ENCODE results near the gene POP7.

POP7 gene

DNA sequence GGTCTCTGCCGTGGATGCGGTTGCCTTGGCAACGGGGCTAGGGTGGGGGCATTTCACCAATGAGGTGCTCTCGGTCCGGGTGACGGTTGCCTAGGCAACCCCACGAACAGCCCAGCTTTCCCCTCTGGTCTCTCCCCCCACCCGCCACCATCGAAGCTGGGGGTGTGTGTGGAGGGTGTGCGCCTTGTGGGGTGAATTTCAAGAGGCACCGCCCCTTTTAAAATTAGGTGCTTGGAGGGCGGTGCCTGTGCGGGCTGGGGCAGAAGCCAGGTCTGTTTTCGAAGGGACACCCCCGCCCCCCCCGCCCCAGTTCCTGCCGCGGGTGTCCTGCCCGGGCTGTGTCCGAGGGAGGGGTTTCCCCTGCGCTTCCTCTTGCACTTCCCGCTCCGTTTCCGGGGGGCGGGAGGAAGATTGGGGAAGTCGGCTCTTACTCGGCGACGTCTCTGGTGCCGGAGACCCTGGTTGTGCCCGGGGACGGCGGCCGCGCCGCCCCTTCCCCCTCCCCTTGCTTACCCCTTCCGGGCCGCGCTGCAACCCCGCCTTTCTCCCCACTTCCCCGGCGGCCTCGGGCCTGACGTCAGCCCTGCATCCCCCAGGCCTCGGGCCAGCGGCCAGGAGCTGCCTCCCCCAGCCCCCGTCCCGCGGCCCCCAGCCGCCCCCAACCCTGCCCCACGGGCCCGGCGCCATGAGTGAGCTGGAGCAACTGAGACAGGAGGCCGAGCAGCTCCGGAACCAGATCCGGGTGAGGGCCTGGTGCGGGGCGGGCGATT lies 30.2 kb upstream of the POP7 start:
- peak overlapping the region; percentile 88 for H3K4me3 Mint-ChIP-seq
- H3K36me3 Mint-ChIP-seq, result no peaks in the 10 kb centered on the region
- H3K9me3 Mint-ChIP-seq (ENCODE audit: low read depth), result no peaks in the 10 kb centered on the region
- peak overlapping the region; percentile 75 for H3K27ac Mint-ChIP-seq
- H3K4me1 Mint-ChIP-seq (ENCODE audit: low read depth), result peaks cover 23% of the 10 kb centered on the region
- H3K27me3 Mint-ChIP-seq, result no peaks in the 10 kb centered on the region

DNA sequence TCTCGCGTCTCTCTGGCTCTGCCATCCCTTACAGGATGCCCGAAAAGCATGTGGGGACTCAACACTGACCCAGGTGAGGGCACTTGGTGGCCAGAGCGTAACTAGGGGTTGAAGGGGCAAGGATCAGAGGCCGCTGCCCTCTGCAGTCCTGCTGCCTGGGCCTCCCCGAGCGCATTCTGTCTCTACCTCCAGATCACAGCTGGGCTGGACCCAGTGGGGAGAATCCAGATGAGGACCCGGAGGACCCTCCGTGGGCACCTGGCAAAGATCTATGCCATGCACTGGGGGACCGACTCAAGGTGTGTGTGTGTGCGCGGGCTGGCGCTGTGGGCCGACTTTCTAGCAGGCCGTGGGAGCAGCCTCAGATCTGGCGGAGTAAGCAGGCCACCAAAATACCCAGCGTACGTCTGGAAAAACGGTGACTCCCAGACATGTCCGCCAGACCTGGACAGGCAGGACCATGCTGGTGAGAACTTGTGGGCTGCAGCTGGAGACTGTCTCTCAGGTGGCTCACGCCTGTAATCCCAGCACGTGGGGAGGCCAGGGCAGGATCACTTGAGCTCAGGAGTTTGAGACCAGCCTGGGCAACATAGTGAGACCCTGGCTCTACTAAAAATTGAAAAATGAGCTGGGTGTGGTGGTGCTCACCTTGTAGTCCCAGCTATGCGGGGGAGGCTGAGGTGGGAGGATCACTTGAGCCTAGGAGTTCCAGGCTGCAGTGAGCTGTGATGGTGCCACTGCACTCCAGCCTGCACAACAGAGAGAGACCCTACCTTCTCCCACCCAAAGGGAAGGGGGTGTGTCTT lies 29.2 kb upstream of the POP7 start:
- Mint-ChIP-seq H3K4me1 (ENCODE audit: low read depth) (peaks cover 30% of the 10 kb centered on the region), H3K4me3 (peak overlapping the region; percentile 88), H3K27me3 (no peaks in the 10 kb centered on the region), H3K9me3 (ENCODE audit: low read depth) (no peaks in the 10 kb centered on the region), H3K27ac (peak overlapping the region; percentile 85), H3K36me3 (no peaks in the 10 kb centered on the region)

GRCh38 chr7:100677308-100678267 lies 28.3 kb upstream of the POP7 start:
- Mint-ChIP-seq H3K4me3 (peak overlapping the region; percentile 77), H3K27ac (peak overlapping the region; percentile 91), H3K36me3 (no peaks in the 10 kb centered on the region), H3K4me1 (ENCODE audit: low read depth) (peaks cover 31% of the 10 kb centered on the region), H3K9me3 (ENCODE audit: low read depth) (no peaks in the 10 kb centered on the region), H3K27me3 (no peaks in the 10 kb centered on the region)

DNA sequence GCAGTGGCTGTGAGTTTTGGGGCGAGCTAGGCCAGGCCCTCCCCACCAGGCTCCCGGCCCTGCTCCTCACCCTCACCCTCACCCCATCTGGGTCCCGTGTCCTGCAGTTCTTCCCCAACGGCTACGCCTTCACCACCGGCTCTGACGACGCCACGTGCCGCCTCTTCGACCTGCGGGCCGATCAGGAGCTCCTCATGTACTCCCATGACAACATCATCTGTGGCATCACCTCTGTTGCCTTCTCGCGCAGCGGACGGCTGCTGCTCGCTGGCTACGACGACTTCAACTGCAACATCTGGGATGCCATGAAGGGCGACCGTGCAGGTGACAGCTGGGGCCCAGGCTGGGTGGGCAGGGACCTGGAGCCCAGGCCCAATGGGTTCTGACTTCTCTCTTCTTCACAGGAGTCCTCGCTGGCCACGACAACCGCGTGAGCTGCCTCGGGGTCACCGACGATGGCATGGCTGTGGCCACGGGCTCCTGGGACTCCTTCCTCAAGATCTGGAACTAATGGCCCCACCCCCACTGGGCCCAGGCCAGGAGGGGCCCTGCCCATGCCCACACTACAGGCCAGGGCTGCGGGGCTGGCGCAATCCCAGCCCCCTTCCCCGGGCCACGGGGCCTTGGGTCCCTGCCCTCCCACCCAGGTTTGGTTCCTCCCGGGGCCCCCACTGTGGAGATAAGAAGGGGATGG lies 27.5 kb upstream of the POP7 start:
- no peaks in the 10 kb centered on the region for H3K36me3 Mint-ChIP-seq
- H3K27me3 Mint-ChIP-seq, result no peaks in the 10 kb centered on the region
- H3K27ac Mint-ChIP-seq, result peak overlapping the region; percentile 54
- H3K4me3 Mint-ChIP-seq, result peak overlapping the region; percentile 35
- H3K9me3 Mint-ChIP-seq (ENCODE audit: low read depth), result no peaks in the 10 kb centered on the region
- peaks cover 33% of the 10 kb centered on the region for H3K4me1 Mint-ChIP-seq (ENCODE audit: low read depth)

- Mint-ChIP-seq H3K27me3 (no peaks in the 10 kb centered on the region), H3K4me1 (ENCODE audit: low read depth) (peaks cover 33% of the 10 kb centered on the region), H3K36me3 (no peaks in the 10 kb centered on the region), H3K9me3 (ENCODE audit: low read depth) (no peaks in the 10 kb centered on the region), H3K4me3 (no peak overlapping the region), H3K27ac (peak overlapping the region; percentile 54)
Measured at GRCh38 chr7:100679129-100679926, 26.6 kb upstream of the POP7 start.

DNA sequence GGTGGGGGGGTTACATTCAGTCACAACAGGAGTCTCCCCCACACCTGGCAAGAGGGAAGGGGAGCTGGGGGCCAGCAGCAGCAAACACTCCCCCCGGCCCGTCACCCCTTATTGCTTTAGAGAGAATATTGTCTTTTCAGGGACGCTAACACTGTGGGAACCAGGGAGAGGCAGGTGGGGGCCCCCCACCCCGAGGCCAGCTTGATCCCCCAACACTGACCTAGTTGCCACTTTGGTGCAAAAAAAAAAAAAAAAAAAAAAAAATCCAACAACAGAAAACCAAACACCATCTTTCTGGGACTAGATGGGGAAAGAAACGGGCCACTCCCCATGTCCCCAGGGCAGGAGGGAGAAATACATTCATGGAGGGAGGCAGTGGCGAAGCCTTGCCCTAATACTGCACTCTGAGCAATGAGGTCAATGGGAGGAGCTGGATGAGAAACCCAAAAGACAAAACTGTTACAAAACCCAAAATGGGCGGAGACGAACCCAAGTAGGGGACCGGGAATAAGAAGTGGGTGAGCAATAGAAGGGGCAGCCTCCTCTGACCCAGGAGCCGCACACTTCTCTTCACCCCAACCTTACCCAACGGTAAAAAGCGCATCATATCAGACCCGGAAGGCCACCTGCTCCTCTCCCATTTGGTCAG lies 25.9 kb upstream of the POP7 start:
- H3K36me3 Mint-ChIP-seq, result no peaks in the 10 kb centered on the region
- peaks cover 33% of the 10 kb centered on the region for H3K4me1 Mint-ChIP-seq (ENCODE audit: low read depth)
- peak overlapping the region; percentile 34 for H3K27ac Mint-ChIP-seq
- H3K27me3 Mint-ChIP-seq, result no peaks in the 10 kb centered on the region
- no peaks in the 10 kb centered on the region for H3K9me3 Mint-ChIP-seq (ENCODE audit: low read depth)
- H3K4me3 Mint-ChIP-seq, result peak overlapping the region; percentile 28

DNA sequence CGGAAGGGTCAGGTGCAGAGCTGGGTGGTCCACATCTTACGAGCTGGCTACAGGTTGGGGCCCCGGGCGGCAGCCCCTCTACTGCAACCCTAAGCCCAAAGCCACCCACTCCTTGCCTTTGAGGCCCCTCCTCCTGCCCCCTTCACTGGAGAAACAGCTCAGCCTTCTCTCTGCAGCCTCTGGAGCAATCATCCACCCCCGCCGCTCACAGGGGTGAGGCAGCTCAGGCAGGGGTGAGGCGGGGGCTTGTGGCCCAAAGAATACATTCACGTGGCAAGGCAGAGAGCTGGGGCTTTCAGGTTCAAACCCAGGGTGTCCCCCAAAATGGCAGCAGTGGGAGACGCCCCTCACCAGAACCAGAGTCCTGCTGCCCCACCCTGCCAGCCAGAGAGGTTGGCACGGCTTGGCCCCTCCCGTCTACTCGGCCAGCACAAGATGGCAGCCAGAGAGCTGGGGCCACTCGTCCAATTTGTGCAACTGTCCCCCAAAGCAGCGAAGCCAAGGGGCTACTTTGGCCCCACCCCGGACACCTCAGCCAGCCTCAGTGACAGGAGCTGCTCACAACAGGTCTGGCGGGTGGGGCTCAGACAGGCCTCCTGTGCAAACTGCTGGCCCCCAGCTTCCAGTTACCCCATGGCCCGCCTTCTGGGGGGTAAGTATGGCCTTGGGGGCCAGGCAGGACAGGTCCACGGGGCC lies 25.2 kb upstream of the POP7 start:
- H3K27ac Mint-ChIP-seq, result no peak overlapping the region
- no peaks in the 10 kb centered on the region for H3K27me3 Mint-ChIP-seq
- no peaks in the 10 kb centered on the region for H3K36me3 Mint-ChIP-seq
- no peak overlapping the region for H3K4me3 Mint-ChIP-seq
- peaks cover 33% of the 10 kb centered on the region for H3K4me1 Mint-ChIP-seq (ENCODE audit: low read depth)
- H3K9me3 Mint-ChIP-seq (ENCODE audit: low read depth), result no peaks in the 10 kb centered on the region

DNA sequence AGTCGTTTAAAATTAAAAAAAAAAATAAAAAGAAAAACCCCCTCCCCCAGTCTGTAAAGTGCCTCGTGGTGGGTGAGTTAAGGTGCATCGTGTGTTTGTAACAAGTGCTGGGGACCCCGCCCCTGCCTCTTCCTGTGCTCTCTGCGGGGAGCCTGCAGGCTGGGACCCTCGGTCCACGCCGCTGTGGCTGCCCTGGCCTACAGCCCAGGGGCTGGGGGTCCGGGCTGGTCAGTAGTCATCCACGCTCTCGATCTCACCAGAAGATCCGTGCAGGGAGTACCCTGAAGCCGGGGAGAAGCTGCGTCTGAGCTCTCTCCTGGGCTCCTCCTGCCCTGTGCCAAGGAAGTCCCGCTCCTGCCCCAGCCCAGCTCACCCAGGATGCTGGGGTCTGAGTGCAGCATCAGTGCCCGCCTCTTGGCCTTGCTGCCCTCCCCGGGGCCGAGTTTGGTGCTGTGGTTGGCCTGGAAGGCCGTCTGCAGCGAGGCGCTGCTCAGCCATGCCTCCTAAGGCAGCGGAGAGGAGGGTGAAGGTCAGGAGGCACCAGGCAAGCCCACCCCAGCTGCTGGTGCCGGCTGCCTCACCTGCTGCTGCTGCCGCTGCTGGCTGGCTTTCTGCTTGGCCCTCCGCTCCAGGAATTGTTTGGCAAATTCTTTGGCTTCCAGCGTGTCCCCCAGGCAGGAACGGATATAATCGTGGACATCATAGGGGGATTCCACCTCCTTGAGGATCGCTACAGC lies 24.3 kb upstream of the POP7 start:
- no peaks in the 10 kb centered on the region for H3K9me3 Mint-ChIP-seq (ENCODE audit: low read depth)
- no peaks in the 10 kb centered on the region for H3K36me3 Mint-ChIP-seq
- peaks cover 29% of the 10 kb centered on the region for H3K4me1 Mint-ChIP-seq (ENCODE audit: low read depth)
- H3K4me3 Mint-ChIP-seq, result no peak overlapping the region
- no peaks in the 10 kb centered on the region for H3K27me3 Mint-ChIP-seq
- no peak overlapping the region for H3K27ac Mint-ChIP-seq

DNA sequence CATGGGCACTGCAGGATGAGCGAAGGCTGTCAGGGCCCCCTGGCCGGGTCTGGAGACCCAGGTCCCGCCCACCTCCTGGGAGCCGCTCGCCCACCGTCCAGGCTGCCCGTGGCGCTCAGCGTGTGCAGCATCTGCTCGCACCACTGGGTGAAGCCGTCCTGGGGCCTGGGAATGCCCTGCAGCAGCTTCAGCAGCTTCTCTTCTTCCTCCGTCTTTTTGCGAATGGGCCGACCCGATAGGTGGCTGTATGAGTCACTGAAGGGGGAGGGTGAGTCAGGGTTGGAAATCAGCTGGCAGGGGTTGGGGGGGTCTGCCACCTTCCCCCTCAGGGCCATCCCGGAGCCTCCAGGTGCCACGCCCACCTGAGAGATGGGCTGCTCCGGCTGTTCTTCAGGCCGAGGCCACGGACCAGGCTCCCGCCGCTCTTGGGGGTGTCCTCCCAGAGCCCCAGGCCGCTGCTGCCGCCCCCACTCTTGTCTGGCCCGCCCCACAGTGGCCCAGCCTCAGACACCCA lies 23.6 kb upstream of the POP7 start:
- H3K9me3 Mint-ChIP-seq (ENCODE audit: low read depth), result no peaks in the 10 kb centered on the region
- H3K27ac Mint-ChIP-seq, result no peak overlapping the region
- peaks cover 25% of the 10 kb centered on the region for H3K4me1 Mint-ChIP-seq (ENCODE audit: low read depth)
- no peaks in the 10 kb centered on the region for H3K27me3 Mint-ChIP-seq
- H3K36me3 Mint-ChIP-seq, result no peaks in the 10 kb centered on the region
- no peak overlapping the region for H3K4me3 Mint-ChIP-seq

DNA sequence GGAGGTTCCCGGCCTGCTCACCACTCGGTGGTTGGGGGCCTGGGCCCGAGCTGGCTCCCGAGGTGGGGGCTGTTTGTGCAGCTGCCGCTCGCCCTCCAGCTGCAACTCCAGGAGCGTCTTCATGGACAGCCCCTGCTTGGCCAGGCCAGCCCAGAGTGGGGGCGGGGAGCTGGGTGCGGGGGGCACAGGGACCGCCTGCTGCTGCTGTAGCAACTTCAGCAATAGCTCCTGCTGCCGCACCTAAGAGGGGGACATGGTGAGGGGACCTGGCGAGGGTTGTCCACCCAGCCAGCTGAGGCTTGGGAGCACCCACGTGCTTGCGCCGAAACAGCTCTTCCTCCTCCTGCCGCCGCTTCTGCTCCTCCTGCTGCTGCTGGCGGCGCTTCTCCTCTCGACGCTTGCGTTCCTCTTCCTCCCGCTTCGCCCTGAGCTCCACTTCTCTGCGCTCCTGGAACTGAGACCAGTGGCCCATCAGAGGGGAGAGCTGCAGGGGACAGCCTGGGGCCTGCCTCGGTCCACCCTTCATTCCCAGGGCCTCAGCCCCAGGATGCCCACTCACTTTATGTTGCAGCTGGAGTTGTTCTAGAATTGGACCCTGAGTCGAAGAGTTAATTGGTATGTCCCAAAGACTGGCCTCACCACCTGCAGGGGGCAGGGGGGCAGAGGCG lies 22.8 kb upstream of the POP7 start:
- Mint-ChIP-seq H3K4me3 (no peak overlapping the region), H3K27ac (no peak overlapping the region), H3K4me1 (ENCODE audit: low read depth) (peaks cover 22% of the 10 kb centered on the region), H3K27me3 (no peaks in the 10 kb centered on the region), H3K9me3 (ENCODE audit: low read depth) (no peaks in the 10 kb centered on the region), H3K36me3 (no peaks in the 10 kb centered on the region)

DNA sequence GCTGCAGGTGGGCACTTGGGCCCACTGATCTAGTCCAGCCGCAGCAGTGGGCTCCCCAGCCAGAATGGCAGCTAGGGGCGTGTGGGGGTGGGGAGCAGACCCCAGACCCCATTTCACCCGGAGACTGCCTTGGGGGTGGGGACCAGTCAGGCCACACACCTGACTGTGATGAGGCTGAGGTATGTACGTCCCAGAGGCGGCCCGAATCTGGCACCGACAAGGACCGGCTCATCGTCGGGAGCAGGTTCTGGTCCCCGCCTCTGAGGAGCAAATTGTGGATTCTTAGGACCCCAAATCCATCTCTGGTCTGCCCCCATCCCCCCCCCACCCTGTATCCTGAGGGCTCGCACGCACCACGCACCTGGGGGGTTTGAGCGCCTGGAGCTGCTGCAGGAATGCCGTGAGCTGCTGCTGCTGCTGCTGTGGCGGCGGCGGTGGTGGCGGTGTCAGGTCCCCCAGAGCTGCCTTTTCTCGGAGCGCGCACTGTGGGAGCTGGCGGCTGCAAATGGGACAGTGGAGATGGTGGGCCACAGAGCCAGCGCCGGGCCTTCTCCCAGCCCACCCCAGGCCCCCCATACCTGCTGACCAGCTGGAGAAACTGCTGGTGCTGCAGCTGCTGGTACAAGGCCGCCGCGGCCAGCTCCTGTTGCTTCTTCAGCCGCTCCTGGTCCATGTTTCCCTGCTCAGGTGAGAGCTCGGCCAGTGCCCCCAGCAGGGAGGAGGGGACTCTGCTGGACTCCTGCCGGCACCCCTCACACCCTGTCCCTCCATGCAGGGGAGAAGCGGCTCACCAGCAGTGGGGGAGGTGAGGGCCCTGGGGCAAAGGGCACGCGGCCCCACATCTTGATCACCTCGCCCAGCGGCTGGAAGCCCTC lies 22.0 kb upstream of the POP7 start:
- Mint-ChIP-seq H3K4me1 (ENCODE audit: low read depth) (peaks cover 24% of the 10 kb centered on the region), H3K36me3 (no peaks in the 10 kb centered on the region), H3K27ac (no peak overlapping the region), H3K4me3 (no peak overlapping the region), H3K27me3 (no peaks in the 10 kb centered on the region), H3K9me3 (ENCODE audit: low read depth) (no peaks in the 10 kb centered on the region)

All from activated naive CD8-positive, alpha-beta T cell (primary cell).